ENCODE measurements around the gene NDUFB7.

NDUFB7 gene

GRCh38 chr19:14536926-14537692 is 34.8 kb downstream of the NDUFB7 start (continued):
- TF ChIP-seq ZNF518A (tag by site-specific recombination; conservative IDR thresholded peaks at IDR 0.05; ENCODE audit: low read depth) (no peak), EGR2 (tag by site-specific recombination; IDR thresholded peaks at IDR 0.05; ENCODE audit: low read depth) (peak; percentile 74), ZBTB48 (tag by site-specific recombination; IDR thresholded peaks at IDR 0.05) (no peak), ZNF777 (tag by site-specific recombination; IDR thresholded peaks at IDR 0.05; ENCODE audit: borderline replicate concordance) (no peak), ZNF600 (tag by site-specific recombination; IDR thresholded peaks at IDR 0.05) (peak; percentile 74; the same call in 1 of the 2 replicates), ZNF792 (tag by site-specific recombination; IDR thresholded peaks at IDR 0.05) (no peak), ZNF175 (tag by site-specific recombination; IDR thresholded peaks at IDR 0.05) (no peak), ZNF211 (tag by site-specific recombination; IDR thresholded peaks at IDR 0.05; ENCODE audit: low read depth) (no peak), ZNF692 (tag by site-specific recombination; IDR thresholded peaks at IDR 0.05) (no peak), ZNF571 (tag by site-specific recombination; IDR thresholded peaks at IDR 0.05) (no peak), ZNF449 (tag by site-specific recombination; IDR thresholded peaks at IDR 0.05) (no peak), HOXC10 (CRISPR knock-in tag; IDR thresholded peaks at IDR 0.05) (no peak), ZNF140 (tag by site-specific recombination; IDR thresholded peaks at IDR 0.05) (no peak), ZNF521 (tag by site-specific recombination; IDR thresholded peaks at IDR 0.05) (no peak), ZNF560 (tag by site-specific recombination; IDR thresholded peaks at IDR 0.05; ENCODE audit: borderline replicate concordance) (no peak), SP7 (tag by site-specific recombination; IDR thresholded peaks at IDR 0.05) (peak; percentile 23; the same call in 1 of the 2 replicates), PATZ1 (tag by site-specific recombination; IDR thresholded peaks at IDR 0.05) (0 out of 2 replicates have a peak, but pooled peaks have one; percentile 28), ZNF423 (tag by site-specific recombination; IDR thresholded peaks at IDR 0.05) (no peak), ZNF354C (tag by site-specific recombination; IDR thresholded peaks at IDR 0.05; ENCODE audit: borderline replicate concordance, low read depth) (no peak), ZBTB6 (tag by site-specific recombination; IDR thresholded peaks at IDR 0.05) (no peak), KLF1 (tag by site-specific recombination; IDR thresholded peaks at IDR 0.05) (peak; percentile 57), ZNF660 (tag by site-specific recombination; IDR thresholded peaks at IDR 0.05) (no peak), SP2 (tag by site-specific recombination; IDR thresholded peaks at IDR 0.05) (peak; percentile 73), SCRT1 (tag by site-specific recombination; IDR thresholded peaks at IDR 0.05; ENCODE audit: borderline replicate concordance) (no peak), PRDM1 (tag by site-specific recombination; IDR thresholded peaks at IDR 0.05) (peak; percentile 37; the same call in 1 of the 2 replicates)

Measured in HEK293 (cell line).